OCI-M1 (cell line): ENCODE results near the gene B4GALT6.
A peak's percentile ranks its signal among the peaks of the same experiment; 100 is the strongest.

Source experiments
- DNase-seq: peaks from one replicate; lab custom pipeline; 2025; lab: John Stamatoyannopoulos, UW

B4GALT6 gene

GRCh38 chr18:31595121-31595771 is 89.1 kb downstream of the B4GALT6 start:
- DNase-seq = no peak

DNA sequence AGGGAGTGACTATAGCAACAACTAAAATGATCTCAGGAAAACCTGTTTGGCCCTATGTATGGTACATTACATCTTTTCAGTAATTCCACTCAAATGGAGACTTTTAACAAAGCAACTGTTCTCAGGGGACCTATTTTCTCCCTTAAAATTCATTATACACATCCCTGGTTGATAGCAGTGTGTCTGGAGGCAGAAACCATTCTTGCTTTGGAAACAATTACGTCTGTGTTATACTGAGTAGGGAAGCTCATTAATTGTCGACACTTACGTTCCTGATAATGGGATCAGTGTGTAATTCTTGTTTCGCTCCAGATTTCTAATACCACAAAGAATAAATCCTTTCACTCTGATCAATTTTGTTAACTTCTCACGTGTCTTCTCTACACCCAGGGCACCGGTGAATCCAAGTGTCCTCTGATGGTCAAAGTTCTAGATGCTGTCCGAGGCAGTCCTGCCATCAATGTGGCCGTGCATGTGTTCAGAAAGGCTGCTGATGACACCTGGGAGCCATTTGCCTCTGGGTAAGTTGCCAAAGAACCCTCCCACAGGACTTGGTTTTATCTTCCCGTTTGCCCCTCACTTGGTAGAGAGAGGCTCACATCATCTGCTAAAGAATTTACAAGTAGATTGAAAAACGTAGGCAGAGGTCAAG is 91.7 kb downstream of the B4GALT6 start:
- DNase-seq = no peak

GRCh38 chr18:31591628-31592027 is 92.8 kb downstream of the B4GALT6 start, which contains the start of gene TTR:
TSS of gene TTR (plus strand) at chr18:31591877. CDS start at chr18:31591903, 26 bp downstream.
- no peak for DNase-seq

DNA sequence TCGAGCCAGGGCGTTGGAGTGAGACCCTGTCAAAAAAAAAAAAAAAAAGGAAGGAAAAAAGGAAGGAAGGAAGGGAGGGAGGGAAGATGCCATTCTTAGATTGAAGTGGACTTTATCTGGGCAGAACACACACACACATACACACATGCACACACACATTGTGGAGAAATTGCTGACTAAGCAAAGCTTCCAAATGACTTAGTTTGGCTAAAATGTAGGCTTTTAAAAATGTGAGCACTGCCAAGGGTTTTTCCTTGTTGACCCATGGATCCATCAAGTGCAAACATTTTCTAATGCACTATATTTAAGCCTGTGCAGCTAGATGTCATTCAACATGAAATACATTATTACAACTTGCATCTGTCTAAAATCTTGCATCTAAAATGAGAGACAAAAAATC is 93.3 kb downstream of the B4GALT6 start:
- peak; percentile 24 for DNase-seq

- DNase-seq = no peak
Measured at GRCh38 chr18:31590570-31590969, 93.8 kb downstream of the B4GALT6 start.

GRCh38 chr18:31587529-31587928 is 96.9 kb downstream of the B4GALT6 start:
- no peak for DNase-seq

GRCh38 chr18:31586616-31587015 is 97.8 kb downstream of the B4GALT6 start:
- DNase-seq = no peak

DNA sequence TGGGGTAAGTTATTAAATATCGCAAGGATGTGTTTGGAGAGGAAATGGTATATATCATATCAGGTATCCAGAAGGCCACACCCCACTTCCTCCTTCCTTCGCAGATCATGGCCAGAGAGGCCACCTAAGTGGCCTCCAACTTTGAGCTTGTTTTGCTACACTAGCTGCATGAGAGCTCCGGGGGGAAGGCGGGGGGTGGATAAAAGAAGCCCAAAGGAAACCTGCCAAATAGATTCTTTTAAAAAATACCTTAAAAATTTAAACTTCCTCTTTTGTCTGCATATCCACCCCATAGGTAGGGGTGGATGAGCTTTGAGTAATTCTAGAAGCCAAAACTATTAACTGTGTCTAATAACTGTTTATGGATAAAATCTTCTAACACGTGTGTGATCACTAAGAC is 98.4 kb downstream of the B4GALT6 start:
- no peak for DNase-seq

GRCh38 chr18:31583185-31583854 is 101.1 kb downstream of the B4GALT6 start:
- no peak for DNase-seq

GRCh38 chr18:31581498-31582197 is 102.7 kb downstream of the B4GALT6 start:
- no peak for DNase-seq

DNA sequence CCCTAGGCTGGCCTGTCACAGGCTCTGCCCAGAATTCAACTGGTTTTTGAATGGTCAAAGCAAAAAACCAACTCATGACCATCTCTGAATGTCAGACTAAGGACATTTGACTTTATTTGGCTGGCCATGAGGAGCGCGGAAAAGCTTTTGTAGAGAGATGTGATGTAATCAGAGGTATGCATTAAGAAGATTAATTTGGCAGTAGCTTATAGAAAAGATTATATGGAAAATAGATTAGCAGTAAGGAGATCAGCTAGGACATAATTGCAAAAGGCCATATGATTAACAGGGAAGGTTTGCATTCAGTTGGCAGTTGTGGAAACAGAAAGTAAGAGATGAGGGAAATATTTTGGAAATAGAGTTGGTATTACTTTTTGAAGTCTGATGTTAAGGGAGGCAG is 105.0 kb downstream of the B4GALT6 start:
- no peak for DNase-seq

DNA sequence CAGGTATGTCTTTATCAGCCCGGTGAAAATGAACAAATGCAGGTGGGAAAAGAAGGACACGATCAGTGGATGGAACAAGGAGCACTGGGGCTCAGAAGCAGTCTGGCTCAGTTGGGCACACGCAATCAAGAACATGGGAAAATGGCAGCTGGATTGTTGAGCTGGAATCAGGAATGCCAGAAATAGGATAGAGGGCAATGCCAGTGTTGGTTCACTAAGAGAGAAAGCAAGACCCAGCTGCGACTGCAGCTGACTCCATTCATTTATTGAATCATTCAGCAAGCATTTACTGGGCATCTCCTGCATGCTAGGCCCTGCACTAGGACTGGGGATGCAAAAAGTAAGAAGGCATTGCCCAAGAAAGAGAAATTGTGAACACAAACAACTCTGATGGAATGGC is 106.3 kb downstream of the B4GALT6 start:
- no peak for DNase-seq

GRCh38 chr18:31577195-31577594 is 107.2 kb downstream of the B4GALT6 start:
- no peak for DNase-seq

DNA sequence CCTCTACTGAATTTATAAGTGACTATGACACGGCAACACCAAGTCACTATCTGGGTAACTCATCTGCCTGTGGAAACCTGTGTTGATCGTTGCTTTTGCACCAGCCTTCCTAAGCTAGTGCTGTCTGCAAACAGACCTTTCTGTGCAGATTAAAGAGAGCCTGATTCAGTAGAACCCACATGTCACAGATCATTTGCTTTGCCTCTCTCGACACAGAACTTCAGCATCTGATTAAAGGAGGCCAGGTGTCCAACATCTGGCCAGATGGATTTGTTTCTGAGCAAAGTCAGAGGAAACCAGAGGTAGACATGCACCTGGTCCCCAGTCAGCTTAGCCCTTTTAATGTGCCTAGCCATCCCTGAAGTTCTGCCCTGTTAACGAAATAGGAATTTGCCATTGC is 107.7 kb downstream of the B4GALT6 start:
- DNase-seq = peak; percentile 16

DNA sequence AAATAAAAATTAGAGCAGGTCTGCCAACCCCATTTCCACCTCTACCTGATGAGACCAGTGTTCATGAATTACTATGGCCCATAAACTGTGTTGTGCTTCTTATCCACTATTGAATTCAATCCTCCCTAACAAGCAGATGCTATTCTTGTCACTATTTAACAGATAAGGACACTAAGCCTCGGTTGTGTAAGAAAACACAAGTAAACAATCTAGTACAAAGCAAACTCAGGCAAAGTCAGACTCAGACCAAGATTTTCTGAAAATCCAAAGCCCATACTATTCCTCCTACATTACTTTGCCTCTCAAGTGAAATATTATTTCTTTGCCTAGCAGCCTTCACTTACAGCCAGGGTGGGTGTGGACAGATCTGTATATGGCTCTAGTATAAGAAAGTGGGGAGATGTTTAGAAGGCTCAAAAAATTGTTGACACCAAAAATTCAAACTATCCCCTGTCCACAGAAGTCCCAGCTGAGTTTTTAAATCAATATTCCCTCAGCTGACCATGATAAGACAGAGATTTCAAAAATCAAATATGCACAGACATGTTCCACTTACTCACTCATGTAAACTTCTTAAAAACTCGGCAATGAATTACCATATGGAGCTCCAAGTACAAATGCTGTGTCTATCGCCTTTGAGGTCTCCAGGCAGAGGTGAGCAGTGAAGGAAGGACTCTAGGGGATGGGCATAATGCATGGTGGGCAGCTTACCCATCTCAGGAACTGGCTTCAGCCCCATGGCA is 108.7 kb downstream of the B4GALT6 start:
- DNase-seq = no peak

- DNase-seq = peak; percentile 63
Measured at GRCh38 chr18:31574359-31574758, 110.0 kb downstream of the B4GALT6 start.
